ENCODE results near the gene ATXN2.
A peak's percentile ranks its signal among the peaks of the same experiment; 100 is the strongest.
"Not testable (repeated sequence)": the region's sequence is repeated elsewhere in the genome, so short reads cannot be mapped to it uniquely, and the experiment has no call there.

The ATXN2 gene

DNA sequence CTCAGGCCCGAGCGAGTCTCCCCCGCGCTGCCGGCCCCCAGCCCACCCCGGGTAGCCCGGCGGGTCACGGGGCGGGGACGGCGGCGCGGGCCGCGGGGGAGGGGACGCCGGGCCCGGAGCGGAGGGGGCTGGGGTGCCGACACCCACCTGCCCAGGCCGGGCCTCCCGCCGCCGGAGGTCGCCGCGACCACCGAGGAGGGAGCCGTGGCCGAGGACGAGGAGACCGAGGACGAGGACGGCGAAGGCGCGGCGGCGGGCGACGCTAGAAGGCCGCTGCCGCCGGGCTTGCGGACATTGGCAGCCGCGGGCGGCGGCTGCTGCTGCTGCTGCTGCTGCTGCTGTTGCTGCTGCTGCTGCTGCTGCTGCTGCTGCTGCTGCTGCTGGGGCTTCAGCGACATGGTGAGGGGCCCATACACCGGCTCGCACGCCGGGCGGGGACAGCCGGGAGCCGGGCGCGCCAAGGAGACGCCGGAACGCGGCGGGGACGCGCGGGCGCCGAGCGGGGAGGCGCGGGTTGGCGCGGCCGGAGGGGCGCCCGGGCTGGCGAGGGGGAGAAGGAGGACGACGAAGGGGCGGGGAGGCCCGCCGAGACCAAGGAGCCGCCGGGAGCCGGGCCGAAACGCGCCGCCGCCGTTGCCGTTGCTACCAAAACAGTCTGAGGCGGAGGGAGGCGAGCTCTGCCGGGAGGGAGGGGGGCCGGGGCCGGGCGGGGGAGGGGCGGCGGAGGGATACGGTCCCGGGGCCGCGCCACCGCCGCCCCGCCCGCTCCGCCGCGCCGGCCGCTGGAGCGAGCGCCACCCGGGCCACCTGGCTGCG is at the start of gene ATXN2:
Gene ATXN2 (minus strand): TSS at position 679 of the 816 bp plus-strand sequence. CDS start 281 bp downstream, at position 398.
- DNase-seq, result peak; percentile 66

- no peak for DNase-seq
These were observed 46.3 kb upstream of the ATXN2 start for GRCh38 chr12:111645433-111645832.

GRCh38 chr12:111643427-111643826 is 44.3 kb upstream of the ATXN2 start:
- DNase-seq, result no peak

GRCh38 chr12:111642681-111643426 is 43.7 kb upstream of the ATXN2 start:
- no peak for DNase-seq

DNA sequence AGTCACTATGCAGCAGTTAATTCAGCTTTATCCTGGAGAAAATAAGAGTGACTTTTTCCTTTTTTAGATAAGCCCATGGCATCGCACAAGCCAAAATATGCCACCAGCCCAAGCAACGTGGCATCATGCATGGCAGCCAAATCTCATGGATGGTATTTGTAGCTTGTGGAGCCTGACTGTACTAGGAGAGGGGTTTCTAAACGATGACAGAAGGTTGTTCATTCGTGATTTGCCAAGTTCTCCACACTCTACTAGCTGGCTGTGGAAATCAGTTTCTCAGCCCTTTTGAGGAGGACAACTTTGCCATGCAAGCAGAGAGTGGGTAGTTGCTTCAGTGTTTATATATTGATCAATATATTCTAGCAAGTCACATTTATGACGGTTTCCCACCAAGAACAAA is 41.4 kb upstream of the ATXN2 start:
- DNase-seq, result no peak

- no peak for DNase-seq
These were observed 39.4 kb upstream of the ATXN2 start for GRCh38 chr12:111638556-111638955.

GRCh38 chr12:111636209-111636945 is 37.3 kb upstream of the ATXN2 start:
- no peak for DNase-seq

DNA sequence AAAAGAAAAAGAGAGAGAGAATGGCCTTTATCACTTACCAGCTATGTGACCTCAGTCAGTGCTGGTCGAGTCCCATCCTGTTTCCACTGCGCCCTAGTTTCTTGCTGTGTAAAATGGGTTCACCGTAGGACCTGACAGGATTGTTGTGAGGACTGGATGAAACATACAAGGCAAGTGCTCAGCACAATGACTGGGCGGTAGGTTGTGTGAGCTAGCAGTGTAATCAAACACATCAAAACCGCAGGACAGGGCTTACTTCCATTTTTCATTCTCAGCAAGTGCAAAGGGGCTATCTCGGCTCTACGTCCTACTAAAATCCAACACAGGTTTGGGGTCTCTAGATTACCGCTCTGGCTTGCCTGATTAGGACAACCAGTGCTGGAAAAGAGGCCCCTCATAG is 36.4 kb upstream of the ATXN2 start:
- DNase-seq, result no peak

GRCh38 chr12:111628505-111629260 is 29.6 kb upstream of the ATXN2 start:
- DNase-seq, result no peak

- no peak for DNase-seq
These were observed 27.1 kb upstream of the ATXN2 start for GRCh38 chr12:111626230-111626629.

DNA sequence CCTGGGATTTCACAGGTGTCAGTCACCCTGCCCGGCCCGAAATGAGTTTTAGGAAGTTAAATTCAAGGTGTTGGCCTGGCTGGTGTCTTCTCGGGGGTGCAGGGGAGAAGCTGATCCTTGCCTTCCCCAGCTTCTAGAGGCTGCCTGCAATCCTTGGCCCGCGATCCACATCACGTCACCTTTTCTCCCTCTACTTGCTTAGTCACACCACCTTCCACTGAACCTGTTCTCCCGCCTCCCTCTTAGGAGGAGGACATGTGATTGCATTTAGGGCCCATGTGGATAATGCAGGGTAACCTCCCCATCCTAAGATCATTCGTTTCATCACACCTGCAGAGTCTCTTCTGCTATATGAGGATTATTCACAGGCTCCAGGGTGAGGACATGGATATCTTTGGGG is 25.4 kb upstream of the ATXN2 start:
- DNase-seq, result no peak

- not testable (repeated sequence) for DNase-seq
These were observed 18.7 kb upstream of the ATXN2 start for GRCh38 chr12:111617841-111618240.

DNA sequence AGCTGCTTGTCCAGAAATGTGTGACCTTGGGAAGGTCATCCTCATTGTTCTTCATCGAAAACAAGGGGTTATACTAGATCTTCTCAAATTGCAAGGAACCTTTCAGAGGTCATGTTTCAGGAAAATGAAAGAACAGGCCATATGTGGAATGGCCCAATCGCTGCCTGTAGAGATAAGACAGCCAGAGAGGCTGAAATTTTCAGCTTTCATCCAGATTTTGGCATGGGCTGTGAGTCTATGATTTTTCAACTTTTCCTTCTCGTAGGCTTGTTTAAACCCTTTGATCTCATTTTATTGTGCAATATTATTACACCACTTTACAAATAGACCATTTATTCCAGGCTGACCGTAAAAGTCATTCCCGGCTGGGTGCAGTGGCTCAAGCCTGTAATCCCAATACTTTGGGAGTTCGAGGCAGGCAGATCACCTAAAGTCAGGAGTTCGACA is 17.1 kb upstream of the ATXN2 start:
- DNase-seq, result no peak

- no peak for DNase-seq
These were observed 8.1 kb upstream of the ATXN2 start for GRCh38 chr12:111607239-111607638.

- no peak for DNase-seq
These were observed 7.7 kb upstream of the ATXN2 start for GRCh38 chr12:111606767-111607230.

GRCh38 chr12:111605911-111606766 is 7.0 kb upstream of the ATXN2 start:
- DNase-seq, result no peak

- DNase-seq, result not testable (repeated sequence)
These were observed 3.7 kb upstream of the ATXN2 start for GRCh38 chr12:111602857-111603256.

DNA sequence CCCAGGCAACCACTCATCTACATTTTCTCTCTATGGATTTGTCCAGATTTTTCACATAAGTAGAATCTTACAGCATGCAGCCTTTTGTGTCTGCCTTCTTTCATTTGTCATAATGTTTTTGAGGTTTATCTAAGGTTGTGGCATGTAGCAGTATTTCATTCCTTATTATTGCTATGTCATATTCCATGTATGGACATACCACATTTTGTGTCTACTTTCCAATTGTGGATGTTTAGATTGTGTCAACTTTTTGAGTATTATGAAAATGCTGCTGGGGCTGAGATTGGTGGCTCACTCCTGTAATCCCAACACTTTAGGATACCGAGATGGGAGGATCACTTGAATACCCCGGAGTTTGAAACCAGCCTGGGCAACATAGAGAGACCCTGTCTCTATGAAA is 3.2 kb upstream of the ATXN2 start:
- DNase-seq, result no peak

DNA sequence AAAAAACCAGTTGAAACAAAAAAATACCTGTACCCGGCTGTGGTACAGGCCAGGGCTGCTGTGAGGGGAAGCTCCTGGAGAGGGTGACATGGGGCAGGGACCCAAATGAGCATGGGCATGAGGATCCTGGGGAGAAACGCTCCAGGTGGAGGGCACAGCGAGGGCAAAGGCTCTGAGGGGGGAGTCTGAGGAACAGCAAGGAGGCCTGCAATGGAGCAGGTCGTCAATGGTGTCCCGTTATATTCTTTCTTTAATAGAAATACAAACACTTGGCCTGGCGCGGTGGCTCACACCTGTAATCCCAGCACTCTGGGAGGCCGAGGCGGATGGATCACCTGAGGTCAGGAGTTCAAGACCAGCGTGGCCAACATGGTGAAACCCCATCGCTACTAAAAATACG is 1.9 kb upstream of the ATXN2 start:
- DNase-seq, result not testable (repeated sequence)

GRCh38 chr12:111600205-111600642 is 1.1 kb upstream of the ATXN2 start:
- no peak for DNase-seq

- peak; percentile 85 for DNase-seq
These were observed 514 bp upstream of the ATXN2 start for GRCh38 chr12:111599453-111600204.

All from CD4-positive, alpha-beta T cell treated with Interferon gamma for 1 hour (primary cell).